T-helper 2 cell (primary cell): ENCODE measurements around the gene SMOC1.

Experiments used
- DNase-seq, 5 experiments: peaks; one replicate each; pipeline versions ENCODE4 v3.0.0 to v3.0.0-alpha.2; 2012 to 2022

SMOC1 gene

GRCh38 chr14:69865701-69866365, 13.4 kb upstream of the SMOC1 start:
- DNase-seq = no peak

GRCh38 chr14:69868363-69868963, 10.8 kb upstream of the SMOC1 start:
- DNase-seq = no peak

GRCh38 chr14:69870613-69871012, 8.6 kb upstream of the SMOC1 start:
- no peak for DNase-seq

GRCh38 chr14:69873877-69874780, 5.1 kb upstream of the SMOC1 start:
- no peak for DNase-seq

- no peak for DNase-seq
Observed at GRCh38 chr14:69876221-69876847, 2.9 kb upstream of the SMOC1 start.

GRCh38 chr14:69876848-69877306, 2.3 kb upstream of the SMOC1 start:
- DNase-seq = no peak

GRCh38 chr14:69877492-69877891, 1.7 kb upstream of the SMOC1 start:
- DNase-seq = no peak

GRCh38 chr14:69878251-69878650, 965 bp upstream of the SMOC1 start:
- no peak for DNase-seq

- DNase-seq = no peak
Observed at GRCh38 chr14:69880044-69880487, 850 bp downstream of the SMOC1 start.

GRCh38 chr14:69880893-69881292, 1.7 kb downstream of the SMOC1 start:
- no peak for DNase-seq

GRCh38 chr14:69882116-69882864, 3.1 kb downstream of the SMOC1 start:
- DNase-seq = no peak

- DNase-seq = no peak
Observed at GRCh38 chr14:69882915-69883314, 3.7 kb downstream of the SMOC1 start.

GRCh38 chr14:69886453-69887242, 7.4 kb downstream of the SMOC1 start:
- no peak for DNase-seq

- DNase-seq = peak in 1 of 5 experiments; percentile 2
Observed at GRCh38 chr14:69887740-69888657, 8.8 kb downstream of the SMOC1 start.

GRCh38 chr14:69891422-69891821, 12.2 kb downstream of the SMOC1 start:
- no peak for DNase-seq

- no peak for DNase-seq
Observed at GRCh38 chr14:69895109-69895508, 15.9 kb downstream of the SMOC1 start.

- DNase-seq = no peak
Observed at GRCh38 chr14:69896080-69896479, 16.9 kb downstream of the SMOC1 start.

- no peak for DNase-seq
Observed at GRCh38 chr14:69896972-69897371, 17.8 kb downstream of the SMOC1 start.

GRCh38 chr14:69900603-69901002, 21.4 kb downstream of the SMOC1 start:
- DNase-seq = no peak
